IPS-11a (cell line): Measurements from ENCODE around the gene CDC42EP4.
"Not testable (repeated sequence)": the region's sequence is repeated elsewhere in the genome, so short reads cannot be mapped to it uniquely, and the experiment has no call there.

ENCODE experiments used
- H3K4me3 ChIP-seq: one replicate; pipeline ENCODE4 v1.5.1; 2013; ENCODE audit warnings: low read depth, low read length, control low read depth

The CDC42EP4 gene

GRCh38 chr17:73283250-73283649 lies 28.6 kb downstream of the CDC42EP4 start:
- no peak overlapping the region for H3K4me3 ChIP-seq

GRCh38 chr17:73282629-73283028 lies 29.2 kb downstream of the CDC42EP4 start:
- H3K4me3 ChIP-seq, result no peak overlapping the region

- no peak overlapping the region for H3K4me3 ChIP-seq
Measured at GRCh38 chr17:73281928-73282327, 29.9 kb downstream of the CDC42EP4 start.

- no peak overlapping the region for H3K4me3 ChIP-seq
Measured at GRCh38 chr17:73280191-73280590, 31.6 kb downstream of the CDC42EP4 start.

GRCh38 chr17:73279704-73280103 lies 32.1 kb downstream of the CDC42EP4 start:
- no peak overlapping the region for H3K4me3 ChIP-seq

- H3K4me3 ChIP-seq, result no peak overlapping the region
Measured at GRCh38 chr17:73278465-73279453, 33.0 kb downstream of the CDC42EP4 start.

GRCh38 chr17:73278049-73278464 lies 33.7 kb downstream of the CDC42EP4 start:
- no peak overlapping the region for H3K4me3 ChIP-seq

- H3K4me3 ChIP-seq, result no peak overlapping the region
Measured at GRCh38 chr17:73274490-73274889, 37.3 kb downstream of the CDC42EP4 start.

- H3K4me3 ChIP-seq, result no peak overlapping the region
Measured at GRCh38 chr17:73272906-73273218, 38.9 kb downstream of the CDC42EP4 start.

GRCh38 chr17:73271072-73271471 lies 40.7 kb downstream of the CDC42EP4 start:
- no peak overlapping the region for H3K4me3 ChIP-seq

GRCh38 chr17:73269791-73270190 lies 42.0 kb downstream of the CDC42EP4 start:
- no peak overlapping the region for H3K4me3 ChIP-seq

- H3K4me3 ChIP-seq, result no peak overlapping the region
Measured at GRCh38 chr17:73269329-73269615, 42.5 kb downstream of the CDC42EP4 start.

- no peak overlapping the region for H3K4me3 ChIP-seq
Measured at GRCh38 chr17:73268582-73269328, 43.0 kb downstream of the CDC42EP4 start.

GRCh38 chr17:73267648-73268537 lies 43.9 kb downstream of the CDC42EP4 start:
- H3K4me3 ChIP-seq, result no peak overlapping the region

GRCh38 chr17:73266796-73267195 lies 45.0 kb downstream of the CDC42EP4 start:
- H3K4me3 ChIP-seq, result no peak overlapping the region

- no peak overlapping the region for H3K4me3 ChIP-seq
Measured at GRCh38 chr17:73265646-73266640, 45.9 kb downstream of the CDC42EP4 start.

GRCh38 chr17:73264448-73264847 lies 47.4 kb downstream of the CDC42EP4 start:
- not testable (repeated sequence) for H3K4me3 ChIP-seq

GRCh38 chr17:73262676-73263642 lies 48.8 kb downstream of the CDC42EP4 start:
- no peak overlapping the region for H3K4me3 ChIP-seq
